A549 treated with RU486 at 1 μM for 4 hours (cell line): ENCODE results near the gene ASXL2. TPM values are rescaled to one million over a fixed set of nuclear protein-coding genes. Genes with fewer than 3 reads are reported as not detected.

Experiments
- total RNA-seq: library from RNA; stranded (reverse); fragments of 200-300 nt; extraction: Qiagen RNA extraction; gene quantifications from 5 replicates; pipeline ENCODE4 v1.2.3, GENCODE V29; 2022; ENCODE audit warnings: low read depth

The ASXL2 gene
- total RNA-seq: 9.2 to 15.1 TPM (median 14.7 TPM) in 5 replicates

GRCh38 chr2:25878361-25879132, at the start of gene ASXL2:
Gene ASXL2, minus strand, starts transcription at chr2:25878487. Its CDS starts 265 bp downstream, at chr2:25878222.

Other genes with a start within 250 kb of the ASXL2 start
- gene DTNB, start 204.9 kb downstream of the ASXL2 start, total RNA-seq: 8.7 to 10.3 TPM (median 9.2 TPM) in 5 replicates
- gene KIF3C, start 104.0 kb upstream of the ASXL2 start, total RNA-seq: 48.1 to 60.4 TPM (median 52.5 TPM) in 5 replicates
- 264 to 376 TPM (median 304 TPM) in 5 replicates for gene RAB10, start 155.6 kb upstream of the ASXL2 start, total RNA-seq